Breast epithelium (tissue), 4 donors: ENCODE measurements around the gene LENG1. TPM values are rescaled to one million over a fixed set of nuclear protein-coding genes. Genes with fewer than 3 reads are reported as not detected.
A peak's percentile ranks its signal among the peaks of the same experiment; 100 is the strongest.

Experiments used
- DNase-seq, 2 donors: peaks; one replicate each; pipeline ENCODE4 v3.0.0-alpha.2; 2019; ENCODE audit warnings: low spot score in 2 of 2
- H3K27ac ChIP-seq, 2 donors: fragments of 200-600 bp; sonication (generic) in 1 of 2; one replicate each; pipeline ENCODE4 v1.5.1; 2016 to 2019; ENCODE audit warnings: mild to moderate bottlenecking in 1 of 2
- H3K27me3 ChIP-seq, 2 donors: fragments of 200-600 bp; sonication (generic) in 1 of 2; one replicate each; pipeline versions ENCODE4 v1.5.1 to v1.6.0; 2017 to 2019; ENCODE audit warnings: control low read depth in 1 of 2, mild to moderate bottlenecking in 1 of 2
- H3K36me3 ChIP-seq: fragments of 200-600 bp; one replicate; pipeline ENCODE4 v1.5.1; 2019
- H3K4me1 ChIP-seq, 2 donors: fragments of 200-600 bp; sonication (generic); one replicate each; pipeline ENCODE4 v1.5.1; 2016 to 2019; ENCODE audit warnings: control low read depth in 1 of 2
- H3K4me3 ChIP-seq, 3 donors: fragments of 200-600 bp; sonication (generic); 1 replicate in 2 of 3; 2 replicates in 1 of 3; pipeline ENCODE4 v1.5.1; 2016 to 2019; ENCODE audit warnings: mild to moderate bottlenecking in 3 of 3, moderate library complexity in 2 of 3
- H3K9me3 ChIP-seq, 2 donors: fragments of 200-600 bp; sonication (generic) in 1 of 2; one replicate each; pipeline ENCODE4 v1.5.1; 2016 to 2019; ENCODE audit warnings: control low read depth in 1 of 2
- POLR2A ChIP-seq: fragments of 450-650 bp; IDR thresholded peaks from one replicate; pipeline ENCODE4 v1.6.1; 2016; ENCODE audit warnings: antibody characterized with exemption, mild to moderate bottlenecking, moderate library complexity
- POLR2AphosphoS5 ChIP-seq, 3 donors: sonication (generic); formaldehyde crosslinking; IDR thresholded peaks; one replicate each; pipeline ENCODE4 v1.6.1; 2017; ENCODE audit warnings: antibody characterized with exemption in 3 of 3
- intact Hi-C: fragments of 100-400 bp; cut with DNase I; formaldehyde crosslinking; loops from one replicate; pipeline ENCODE4 v1.15.1; 2023; ENCODE audit warnings: low total_unique reads
- total RNA-seq, 3 donors: library from RNA; depleted of rRNA; stranded (reverse); fragments of >200 nt; gene quantifications; one replicate each; pipeline ENCODE4 v1.1.0, GENCODE V29; 2016
- TF ChIP-seq, protein P1 (sequence below), 3 donors: fragments of 450-650 bp; IDR thresholded peaks; one replicate each; pipeline ENCODE4 v1.5.1; 2016 to 2017; ENCODE audit warnings: antibody characterized with exemption in 3 of 3, mild to moderate bottlenecking in 3 of 3, moderate library complexity in 3 of 3

The LENG1 gene
- total RNA-seq, 3 donors from 2014 or later = 6.4 to 8.5 (median 8.0) TPM

DNA sequence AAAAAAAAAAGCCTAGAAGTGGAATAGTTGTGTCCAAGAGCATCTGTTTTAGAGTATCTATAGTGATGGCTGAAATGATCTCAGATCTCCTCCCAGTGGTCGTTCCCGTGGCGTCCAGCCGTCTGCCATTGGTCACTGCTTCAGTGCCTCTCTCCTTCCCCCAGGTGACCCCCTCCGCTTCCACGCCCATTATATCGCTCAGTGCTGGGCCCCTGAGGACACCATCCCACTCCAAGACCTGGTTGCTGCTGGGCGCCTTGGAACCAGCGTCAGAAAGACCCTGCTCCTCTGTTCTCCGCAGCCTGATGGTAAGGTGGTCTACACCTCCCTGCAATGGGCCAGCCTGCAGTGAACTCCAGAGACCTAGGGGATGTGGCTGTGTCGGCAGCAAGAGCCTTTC, 33.5 kb upstream of the LENG1 start:
- TF ChIP-seq POLR2A (no peak), POLR2AphosphoS5 (IDR thresholded peaks at IDR 0.05) (no peak)
- TF ChIP-seq, protein P1, sequence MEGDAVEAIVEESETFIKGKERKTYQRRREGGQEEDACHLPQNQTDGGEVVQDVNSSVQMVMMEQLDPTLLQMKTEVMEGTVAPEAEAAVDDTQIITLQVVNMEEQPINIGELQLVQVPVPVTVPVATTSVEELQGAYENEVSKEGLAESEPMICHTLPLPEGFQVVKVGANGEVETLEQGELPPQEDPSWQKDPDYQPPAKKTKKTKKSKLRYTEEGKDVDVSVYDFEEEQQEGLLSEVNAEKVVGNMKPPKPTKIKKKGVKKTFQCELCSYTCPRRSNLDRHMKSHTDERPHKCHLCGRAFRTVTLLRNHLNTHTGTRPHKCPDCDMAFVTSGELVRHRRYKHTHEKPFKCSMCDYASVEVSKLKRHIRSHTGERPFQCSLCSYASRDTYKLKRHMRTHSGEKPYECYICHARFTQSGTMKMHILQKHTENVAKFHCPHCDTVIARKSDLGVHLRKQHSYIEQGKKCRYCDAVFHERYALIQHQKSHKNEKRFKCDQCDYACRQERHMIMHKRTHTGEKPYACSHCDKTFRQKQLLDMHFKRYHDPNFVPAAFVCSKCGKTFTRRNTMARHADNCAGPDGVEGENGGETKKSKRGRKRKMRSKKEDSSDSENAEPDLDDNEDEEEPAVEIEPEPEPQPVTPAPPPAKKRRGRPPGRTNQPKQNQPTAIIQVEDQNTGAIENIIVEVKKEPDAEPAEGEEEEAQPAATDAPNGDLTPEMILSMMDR (IDR thresholded peaks at IDR 0.05) = no peak
- Histone ChIP-seq H3K4me3 (no peak overlapping the region), H3K4me1 (peaks cover 0 to 16% of the 10 kb centered on the region in 2 donors), H3K9me3 (no peaks in the 10 kb centered on the region), H3K36me3 (no peaks in the 10 kb centered on the region), H3K27me3 (no peaks in the 10 kb centered on the region), H3K27ac (no peak overlapping the region)
- DNase-seq = no peak
- intact Hi-C loops = no loop called here

DNA sequence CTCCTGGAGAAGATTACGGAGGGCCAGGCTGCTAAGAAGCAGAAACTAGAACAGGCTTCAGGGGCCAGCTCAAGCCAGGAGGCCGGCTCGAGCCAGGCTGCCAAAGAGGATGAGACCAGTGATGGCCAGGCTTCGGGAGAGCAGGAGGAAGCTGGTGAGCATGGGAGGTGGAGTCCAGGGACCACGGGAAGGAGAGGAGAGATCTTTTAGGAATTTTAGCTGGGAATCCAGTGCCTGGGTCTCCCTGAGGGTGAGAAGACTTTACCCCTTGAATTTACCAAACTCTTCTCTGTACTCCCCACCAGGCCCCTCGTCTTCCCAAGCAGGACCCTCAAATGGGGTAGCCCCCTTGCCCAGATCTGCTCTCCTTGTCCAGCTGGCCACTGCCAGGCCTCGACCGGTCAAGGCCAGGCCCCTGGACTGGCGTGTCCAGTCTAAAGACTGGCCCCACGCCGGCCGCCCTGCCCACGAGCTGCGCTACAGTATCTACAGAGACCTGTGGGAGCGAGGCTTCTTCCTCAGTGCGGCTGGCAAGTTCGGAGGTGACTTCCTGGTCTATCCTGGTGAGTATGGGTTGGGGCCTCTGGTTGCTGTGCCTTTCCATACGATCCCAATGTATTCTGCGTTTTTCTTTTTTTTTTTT, 32.4 kb upstream of the LENG1 start:
- DNase-seq = no peak
- peaks cover 0 to 17% of the 10 kb centered on the region in 2 donors for H3K4me1 ChIP-seq
- intact Hi-C loops = no loop called here

DNA sequence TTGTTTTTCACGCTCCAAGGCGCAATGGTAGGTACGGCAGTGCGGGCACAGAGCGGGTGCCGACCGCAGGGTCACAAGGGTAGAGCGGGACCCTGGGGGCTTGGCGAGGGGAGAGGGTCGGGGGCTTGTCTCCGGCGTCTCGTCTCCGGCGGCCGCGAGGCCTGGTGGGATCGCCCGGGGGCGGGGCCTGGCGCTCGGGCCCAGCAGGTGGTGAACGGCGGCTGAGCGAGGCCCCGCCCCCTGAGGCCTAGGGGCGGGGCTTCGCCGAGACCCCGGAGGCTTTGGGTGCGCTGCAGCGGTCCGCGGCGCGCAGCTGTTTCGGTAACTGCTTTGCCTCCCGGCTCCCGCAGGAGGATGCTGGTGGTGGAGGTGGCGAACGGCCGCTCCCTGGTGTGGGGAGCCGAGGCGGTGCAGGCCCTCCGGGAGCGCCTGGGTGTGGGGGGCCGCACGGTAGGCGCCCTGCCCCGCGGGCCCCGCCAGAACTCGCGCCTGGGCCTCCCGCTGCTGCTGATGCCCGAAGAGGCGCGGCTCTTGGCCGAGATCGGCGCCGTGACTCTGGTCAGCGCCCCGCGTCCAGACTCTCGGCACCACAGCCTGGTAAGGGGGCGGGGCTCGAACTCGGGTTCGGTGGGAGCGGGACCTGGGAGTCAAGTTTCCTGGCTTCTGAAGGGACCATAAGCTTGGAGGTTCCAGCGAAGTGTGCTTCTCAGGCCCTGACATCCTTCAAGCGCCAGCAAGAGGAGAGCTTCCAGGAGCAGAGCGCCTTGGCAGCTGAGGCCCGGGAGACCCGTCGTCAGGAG, 31.7 kb upstream of the LENG1 start, which contains the start of gene TSEN34:
Gene TSEN34, plus strand, starts transcription at position 298 of the 800 bp plus-strand sequence. Its CDS starts 57 bp downstream, at position 355.
- no peaks in the 10 kb centered on the region for H3K9me3 ChIP-seq
- peak in 1 of 2 donors; percentile 56 for DNase-seq
- no peaks in the 10 kb centered on the region for H3K27me3 ChIP-seq
- H3K27ac ChIP-seq = peak within 1 kb of the TSS; percentile 96 to 99
- H3K36me3 ChIP-seq = no peaks in the 10 kb centered on the region
- TF ChIP-seq POLR2A = no peak
- TF ChIP-seq POLR2AphosphoS5 (IDR thresholded peaks at IDR 0.05) = peak; percentile 50 to 57 (median 54)
- TF ChIP-seq, protein P1 (IDR thresholded peaks at IDR 0.05) = peak in 1 of 3 donors; percentile 22
- H3K4me1 ChIP-seq = peaks cover 0 to 17% of the 10 kb centered on the region in 2 donors
- peak within 1 kb of the TSS; percentile 65 to 93 (median 70) for H3K4me3 ChIP-seq
- intact Hi-C loops = no loop called here

More for the DNA sequence above, 32.4 kb upstream of the LENG1 start:
- Histone ChIP-seq H3K4me3 (peak overlapping the region; percentile 65 to 93 (median 70)), H3K36me3 (no peaks in the 10 kb centered on the region), H3K27ac (peak overlapping the region; percentile 96 to 99), H3K27me3 (no peaks in the 10 kb centered on the region), H3K9me3 (no peaks in the 10 kb centered on the region)
- no peak for TF ChIP-seq POLR2AphosphoS5 (IDR thresholded peaks at IDR 0.05)
- no peak for TF ChIP-seq POLR2A
- TF ChIP-seq, protein P1 (IDR thresholded peaks at IDR 0.05) = no peak

DNA sequence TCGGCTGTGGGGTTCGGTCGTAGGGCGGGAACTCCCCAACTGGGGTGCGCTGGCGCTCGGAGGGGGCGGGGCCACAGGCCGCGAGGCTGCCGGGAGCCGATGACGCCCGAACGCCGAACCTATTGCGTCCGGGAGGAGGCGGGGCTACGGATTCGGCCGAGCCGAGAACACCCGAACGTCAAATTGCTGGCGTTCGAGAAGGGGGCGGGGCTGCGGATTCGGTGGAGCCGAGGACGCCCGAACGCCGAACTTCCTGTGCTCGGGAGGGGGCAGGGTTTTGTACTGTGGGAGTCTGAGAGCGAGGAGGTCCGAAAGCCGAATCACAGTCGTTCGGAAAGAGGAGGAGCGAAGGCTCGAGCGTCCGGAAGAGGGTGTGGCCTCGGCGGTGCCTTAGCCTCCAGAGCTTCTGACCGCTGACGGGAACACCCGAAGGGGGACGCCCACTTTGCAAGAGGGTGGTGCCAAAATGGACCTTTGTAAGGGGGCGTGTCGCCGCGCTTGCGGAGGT, 31.0 kb upstream of the LENG1 start:
- TF ChIP-seq, protein P1 (IDR thresholded peaks at IDR 0.05) = no peak
- TF ChIP-seq POLR2A = no peak
- no peak for TF ChIP-seq POLR2AphosphoS5 (IDR thresholded peaks at IDR 0.05)
- Histone ChIP-seq H3K27ac (peak overlapping the region; percentile 96 to 99), H3K9me3 (no peaks in the 10 kb centered on the region), H3K36me3 (no peaks in the 10 kb centered on the region), H3K4me3 (peak overlapping the region; percentile 65 to 93 (median 70)), H3K27me3 (no peaks in the 10 kb centered on the region), H3K4me1 (peaks cover 0 to 17% of the 10 kb centered on the region in 2 donors)
- peak; percentile 99 to 100 for DNase-seq
- intact Hi-C loops = no loop called here
